MCF 10A (cell line): ENCODE results near the gene ZKSCAN5. TPM values are rescaled to one million over a fixed set of nuclear protein-coding genes. Genes with fewer than 3 reads are reported as not detected.

Experiments
- BruUV-seq: library from RNA; stranded (reverse); fragments of 400-500 nt; replicated peaks from 2 replicates; lab custom pipeline; 2021; lab: Mats Ljungman, UMichigan
- CTCF ChIA-PET: fragments of 300-600 bp; sonication (Branson Sonifier 250); formaldehyde crosslinking; extraction: SDS; loops from one replicate; lab custom pipeline; 2021; ENCODE audit warnings: antibody characterized with exemption, inconsistent platforms; lab: Yijun Ruan, JAX
- POLR2A ChIA-PET: fragments of 300-600, 350-650 bp; sonication (Branson Sonifier 250); formaldehyde crosslinking; extraction: SDS; loops from one replicate; lab custom pipeline; 2020; ENCODE audit warnings: antibody characterized with exemption, inconsistent platforms; lab: Yijun Ruan, JAX
- DNase-seq: peaks from one replicate; pipeline ENCODE4 v3.0.0-alpha.2; 2018; ENCODE audit not compliant: unreplicated experiment
- H3K27ac Mint-ChIP-seq: one replicate; pipeline ENCODE4 v1.8.0; 2022; ENCODE audit warnings: mild to moderate bottlenecking, low read depth, mixed read lengths; ENCODE audit not compliant: unreplicated experiment
- H3K27me3 Mint-ChIP-seq: one replicate; pipeline ENCODE4 v1.8.0; 2022; ENCODE audit warnings: mixed read lengths; ENCODE audit not compliant: insufficient read depth, unreplicated experiment
- H3K36me3 Mint-ChIP-seq: one replicate; pipeline ENCODE4 v1.8.0; 2022; ENCODE audit warnings: mild to moderate bottlenecking, moderate library complexity, mixed read lengths; ENCODE audit not compliant: insufficient read depth, unreplicated experiment
- H3K4me1 Mint-ChIP-seq: one replicate; pipeline ENCODE4 v1.8.0; 2022; ENCODE audit warnings: mixed read lengths; ENCODE audit not compliant: insufficient read depth, unreplicated experiment
- H3K4me3 Mint-ChIP-seq: one replicate; pipeline ENCODE4 v1.8.0; 2022; ENCODE audit warnings: mild to moderate bottlenecking, moderate library complexity, mixed read lengths; ENCODE audit not compliant: unreplicated experiment
- H3K9me3 Mint-ChIP-seq: one replicate; pipeline ENCODE4 v1.8.0; 2022; ENCODE audit warnings: mixed read lengths; ENCODE audit not compliant: unreplicated experiment
- CTCF ChIP-seq: fragments of 200-600 bp; IDR thresholded peaks from one replicate; pipeline ENCODE4 v1.8.0; 2022; ENCODE audit warnings: antibody characterized with exemption, mild to moderate bottlenecking; ENCODE audit not compliant: unreplicated experiment
- intact Hi-C: fragments of 100-400 bp; cut with micrococcal nuclease; formaldehyde crosslinking; loops from 2 replicates; pipeline ENCODE4 v1.14.1; 2022
- total RNA-seq: library from RNA; stranded (reverse); gene quantifications from 2 replicates; pipeline ENCODE4 v1.2.3, GENCODE V29; 2022

Gene ZKSCAN5
- total RNA-seq, 1 experiment from 2014 or later: 13.6 TPM

GRCh38 chr7:99493823-99494222 lies 10.6 kb upstream of the ZKSCAN5 start:
- Mint-ChIP-seq H3K36me3 (peaks cover 78% of the 10 kb centered on the region), H3K4me1 (peaks cover 13% of the 10 kb centered on the region), H3K27ac (no peak overlapping the region), H3K4me3 (no peak overlapping the region), H3K9me3 (peaks cover 8% of the 10 kb centered on the region), H3K27me3 (no peaks in the 10 kb centered on the region)
- no TSS peak for BruUV-seq
- no peak for DNase-seq
- no peak for TF ChIP-seq CTCF
- ChIA-PET CTCF (no interaction called here), POLR2A (no interaction called here)
- intact Hi-C loops: no loop called here

GRCh38 chr7:99497766-99498545 lies 6.5 kb upstream of the ZKSCAN5 start:
- intact Hi-C loops: no loop called here
- H3K27me3 Mint-ChIP-seq: no peaks in the 10 kb centered on the region
- TF ChIP-seq CTCF: no peak
- peaks cover 13% of the 10 kb centered on the region for H3K4me1 Mint-ChIP-seq
- peaks cover 70% of the 10 kb centered on the region for H3K36me3 Mint-ChIP-seq
- POLR2A ChIA-PET: interaction anchor here (0.6 to 4.5 kb wide), 7 partner anchors 8 to 60 kb away, joined by 3 to 23 read pairs (median 4); partner anchors contain the start of genes ATP5MF and ZNF655
- H3K4me3 Mint-ChIP-seq: peak overlapping the region; percentile 98
- no peaks in the 10 kb centered on the region for H3K9me3 Mint-ChIP-seq
- peak overlapping the region; percentile 100 for H3K27ac Mint-ChIP-seq
- CTCF ChIA-PET: interaction anchor here (1.8 kb wide), 1 partner anchor 24 kb away, joined by 5 read pairs; no protein-coding TSS in a partner anchor
- BruUV-seq: no TSS peak
- DNase-seq: no peak

GRCh38 chr7:99498546-99498944 lies 5.9 kb upstream of the ZKSCAN5 start:
- DNase-seq: no peak
- peaks cover 13% of the 10 kb centered on the region for H3K4me1 Mint-ChIP-seq
- H3K27ac Mint-ChIP-seq: peak overlapping the region; percentile 100
- H3K36me3 Mint-ChIP-seq: peaks cover 64% of the 10 kb centered on the region
- TF ChIP-seq CTCF: no peak
- ChIA-PET POLR2A (interaction anchor here (0.6 to 4.5 kb wide), 7 partner anchors 9 to 60 kb away, joined by 3 to 23 read pairs (median 4); partner anchors contain the start of genes ATP5MF and ZNF655), CTCF (interaction anchor here (0.7 to 1.8 kb wide), 2 partner anchors 25 to 550 kb away, joined by 5 read pairs; no protein-coding TSS in a partner anchor)
- no TSS peak for BruUV-seq
- H3K4me3 Mint-ChIP-seq: peak overlapping the region; percentile 98
- H3K27me3 Mint-ChIP-seq: no peaks in the 10 kb centered on the region
- intact Hi-C loops: no loop called here
- no peaks in the 10 kb centered on the region for H3K9me3 Mint-ChIP-seq

GRCh38 chr7:99499371-99499720 lies 5.1 kb upstream of the ZKSCAN5 start:
- no TSS peak for BruUV-seq
- intact Hi-C loops: no loop called here
- peak overlapping the region; percentile 100 for H3K27ac Mint-ChIP-seq
- ChIA-PET POLR2A (interaction anchor here (0.8 to 4.5 kb wide), 29 partner anchors 9 to 929 kb away, joined by 3 to 51 read pairs (median 5); partner anchors contain the start of genes ATP5MF, BUD31, CPSF4 and FAM200A), CTCF (interaction anchor here (0.6 to 1.1 kb wide), 4 partner anchors 8 to 933 kb away, joined by 3 to 5 read pairs (median 4); no protein-coding TSS in a partner anchor)
- DNase-seq: no peak
- peaks cover 56% of the 10 kb centered on the region for H3K36me3 Mint-ChIP-seq
- TF ChIP-seq CTCF: no peak
- peak overlapping the region; percentile 98 for H3K4me3 Mint-ChIP-seq
- H3K9me3 Mint-ChIP-seq: no peaks in the 10 kb centered on the region
- peaks cover 13% of the 10 kb centered on the region for H3K4me1 Mint-ChIP-seq
- H3K27me3 Mint-ChIP-seq: no peaks in the 10 kb centered on the region
